ENCODE data around the gene CPNE4. TPM values are rescaled to one million over a fixed set of nuclear protein-coding genes. Genes with fewer than 3 reads are reported as not detected.

Gene CPNE4
- total RNA-seq, 1 donor from 2014 or later = not detected

GRCh38 chr3:131831608-131832007, 203.2 kb downstream of the CPNE4 start:
- Mint-ChIP-seq H3K9me3 (ENCODE audit: unreplicated experiment) (no peaks in the 10 kb centered on the region), H3K4me1 (ENCODE audit: unreplicated experiment) (no peaks in the 10 kb centered on the region), H3K27ac (ENCODE audit: unreplicated experiment) (no peak overlapping the region), H3K36me3 (ENCODE audit: unreplicated experiment) (no peaks in the 10 kb centered on the region), H3K27me3 (ENCODE audit: unreplicated experiment) (no peaks in the 10 kb centered on the region), H3K4me3 (ENCODE audit: unreplicated experiment) (no peak overlapping the region)
- DNase-seq (ENCODE audit: extremely low spot score, unreplicated experiment) = no peak
- no peak for TF ChIP-seq CTCF (IDR thresholded peaks at IDR 0.05)

GRCh38 chr3:131821191-131821762, 213.5 kb downstream of the CPNE4 start:
- peaks cover 4% of the 10 kb centered on the region for H3K27me3 Mint-ChIP-seq (ENCODE audit: unreplicated experiment)
- no peak for TF ChIP-seq CTCF (IDR thresholded peaks at IDR 0.05)
- H3K9me3 Mint-ChIP-seq (ENCODE audit: unreplicated experiment) = no peaks in the 10 kb centered on the region
- H3K4me3 Mint-ChIP-seq (ENCODE audit: unreplicated experiment) = no peak overlapping the region
- DNase-seq (ENCODE audit: extremely low spot score, unreplicated experiment) = no peak
- H3K36me3 Mint-ChIP-seq (ENCODE audit: unreplicated experiment) = no peaks in the 10 kb centered on the region
- no peaks in the 10 kb centered on the region for H3K4me1 Mint-ChIP-seq (ENCODE audit: unreplicated experiment)
- no peak overlapping the region for H3K27ac Mint-ChIP-seq (ENCODE audit: unreplicated experiment)

GRCh38 chr3:131819381-131820055, 215.3 kb downstream of the CPNE4 start:
- no peak for TF ChIP-seq CTCF (IDR thresholded peaks at IDR 0.05)
- H3K36me3 Mint-ChIP-seq (ENCODE audit: unreplicated experiment) = no peaks in the 10 kb centered on the region
- no peaks in the 10 kb centered on the region for H3K9me3 Mint-ChIP-seq (ENCODE audit: unreplicated experiment)
- no peaks in the 10 kb centered on the region for H3K4me1 Mint-ChIP-seq (ENCODE audit: unreplicated experiment)
- DNase-seq (ENCODE audit: extremely low spot score, unreplicated experiment) = no peak
- no peak overlapping the region for H3K4me3 Mint-ChIP-seq (ENCODE audit: unreplicated experiment)
- no peak overlapping the region for H3K27ac Mint-ChIP-seq (ENCODE audit: unreplicated experiment)
- H3K27me3 Mint-ChIP-seq (ENCODE audit: unreplicated experiment) = peaks cover 4% of the 10 kb centered on the region

- H3K4me1 Mint-ChIP-seq (ENCODE audit: unreplicated experiment) = no peaks in the 10 kb centered on the region
- no peak for DNase-seq (ENCODE audit: extremely low spot score, unreplicated experiment)
- H3K27ac Mint-ChIP-seq (ENCODE audit: unreplicated experiment) = no peak overlapping the region
- peaks cover 2% of the 10 kb centered on the region for H3K27me3 Mint-ChIP-seq (ENCODE audit: unreplicated experiment)
- no peak overlapping the region for H3K4me3 Mint-ChIP-seq (ENCODE audit: unreplicated experiment)
- H3K9me3 Mint-ChIP-seq (ENCODE audit: unreplicated experiment) = no peaks in the 10 kb centered on the region
- no peak for TF ChIP-seq CTCF (IDR thresholded peaks at IDR 0.05)
- no peaks in the 10 kb centered on the region for H3K36me3 Mint-ChIP-seq (ENCODE audit: unreplicated experiment)
Measured at GRCh38 chr3:131812433-131812832, 222.4 kb downstream of the CPNE4 start.

GRCh38 chr3:131811481-131811880, 223.3 kb downstream of the CPNE4 start:
- Mint-ChIP-seq H3K27me3 (ENCODE audit: unreplicated experiment) (peaks cover 2% of the 10 kb centered on the region), H3K9me3 (ENCODE audit: unreplicated experiment) (no peaks in the 10 kb centered on the region), H3K4me1 (ENCODE audit: unreplicated experiment) (no peaks in the 10 kb centered on the region), H3K27ac (ENCODE audit: unreplicated experiment) (no peak overlapping the region), H3K4me3 (ENCODE audit: unreplicated experiment) (no peak overlapping the region), H3K36me3 (ENCODE audit: unreplicated experiment) (no peaks in the 10 kb centered on the region)
- no peak for DNase-seq (ENCODE audit: extremely low spot score, unreplicated experiment)
- no peak for TF ChIP-seq CTCF (IDR thresholded peaks at IDR 0.05)

Measured in osteocyte (in vitro differentiated cells).